Naive thymus-derived CD4-positive, alpha-beta T cell (primary cell): Measurements from ENCODE around the gene ANKK1. TPM values are rescaled to one million over a fixed set of nuclear protein-coding genes. Genes with fewer than 3 reads are reported as not detected.

Source experiments
- ATAC-seq: fragments of 150-1000 bp; cut with Tn5 transposase; 2 replicates; pipeline ENCODE4 v1.10.0; 2021; ENCODE audit warnings: mild to moderate bottlenecking, moderate library complexity
- CTCF ChIA-PET: fragments of 350-600 bp; sonication (Branson Sonifier 250); formaldehyde crosslinking; loops from one replicate; lab custom pipeline; 2021; ENCODE audit warnings: antibody characterized with exemption; lab: Charles Lee
- POLR2A ChIA-PET: fragments of 350-600 bp; sonication (Branson Sonifier 250); formaldehyde crosslinking; loops from one replicate; lab custom pipeline; 2021; ENCODE audit warnings: antibody characterized with exemption, inconsistent platforms; lab: Charles Lee
- DNase-seq, 9 donors: peaks; one replicate each; pipeline versions ENCODE4 v3.0.0 to v3.0.0-alpha.2; 2020 to 2022; ENCODE audit warnings: mixed read lengths in 1 of 9
- H3K27ac ChIP-seq: one replicate; pipeline ENCODE4 v1.7.0; 2013; ENCODE audit warnings: mild to moderate bottlenecking, low read depth, low read length, moderate library complexity
- H3K27me3 ChIP-seq, 2 donors: one replicate each; pipeline ENCODE4 v1.7.0; 2013; ENCODE audit warnings: low read length in 2 of 2, mild to moderate bottlenecking in 2 of 2, moderate library complexity in 2 of 2; ENCODE audit not compliant: control insufficient read depth in 2 of 2, insufficient read depth in 2 of 2
- H3K36me3 ChIP-seq, 3 experiments: 1 replicate in 2 of 3; 2 replicates in 1 of 3; pipeline ENCODE4 v1.7.0; 2013; ENCODE audit warnings: low read length in 3 of 3, mild to moderate bottlenecking in 3 of 3, moderate library complexity in 1 of 3; ENCODE audit not compliant: insufficient read depth in 3 of 3, control insufficient read depth in 2 of 3
- H3K4me1 ChIP-seq, 2 donors: one replicate each; pipeline ENCODE4 v1.7.0; 2013; ENCODE audit warnings: low read length in 2 of 2, mild to moderate bottlenecking in 2 of 2, moderate library complexity in 1 of 2; ENCODE audit not compliant: control insufficient read depth in 2 of 2, insufficient read depth in 2 of 2
- H3K4me3 ChIP-seq: 2 replicates; pipeline ENCODE4 v1.7.0; 2013; ENCODE audit warnings: mild to moderate bottlenecking, low read length
- H3K9me3 ChIP-seq, 3 experiments: 1 replicate in 2 of 3; 2 replicates in 1 of 3; pipeline ENCODE4 v1.7.0; 2013; ENCODE audit warnings: low read length in 3 of 3; ENCODE audit not compliant: control insufficient read depth in 2 of 3
- H3K27ac Mint-ChIP-seq, 9 donors: one replicate each; pipeline ENCODE4 v1.8.0; 2020 to 2022; ENCODE audit warnings: mixed read lengths in 9 of 9, mild to moderate bottlenecking in 8 of 9, moderate library complexity in 5 of 9, inconsistent platforms in 2 of 9
- H3K27me3 Mint-ChIP-seq, 5 donors: one replicate each; pipeline ENCODE4 v1.8.0; 2021 to 2022; ENCODE audit warnings: mixed read lengths in 5 of 5, mild to moderate bottlenecking in 1 of 5
- H3K36me3 Mint-ChIP-seq, 5 donors: one replicate each; pipeline ENCODE4 v1.8.0; 2020 to 2022; ENCODE audit warnings: mixed read lengths in 5 of 5, mild to moderate bottlenecking in 3 of 5, inconsistent platforms in 1 of 5
- H3K4me1 Mint-ChIP-seq, 7 donors: one replicate each; pipeline ENCODE4 v1.8.0; 2020 to 2022; ENCODE audit warnings: mixed read lengths in 7 of 7, mild to moderate bottlenecking in 3 of 7, inconsistent platforms in 1 of 7
- H3K4me3 Mint-ChIP-seq, 10 donors: one replicate each; pipeline ENCODE4 v1.8.0; 2020 to 2022; ENCODE audit warnings: mild to moderate bottlenecking in 10 of 10, mixed read lengths in 10 of 10, moderate library complexity in 6 of 10, inconsistent platforms in 2 of 10
- H3K9me3 Mint-ChIP-seq, 11 donors: one replicate each; pipeline ENCODE4 v1.8.0; 2020 to 2022; ENCODE audit warnings: mixed read lengths in 11 of 11, mild to moderate bottlenecking in 4 of 11, inconsistent platforms in 1 of 11, moderate library complexity in 1 of 11
- intact Hi-C, 2 donors: fragments of 100-400 bp; cut with micrococcal nuclease; formaldehyde crosslinking; loops; one replicate each; pipeline ENCODE4 v1.15.1; 2023
- polyA plus RNA-seq, 2 donors: library from polyadenylated mRNA; unstranded; fragments of 300-500 nt; fragmentation: Illumina TruSeq; gene quantifications; one replicate each; pipeline ENCODE4 v1.2.3, GENCODE V29; 2021
- total RNA-seq, 6 experiments: library from RNA in 5 of 6; stranded (reverse) in 5 of 6; gene quantifications; 1 replicate in 5 of 6; 2 replicates in 1 of 6; pipeline ENCODE4 v1.2.3 and lab custom pipeline; 2021 to 2026

The ANKK1 gene
- total and polyA plus RNA-seq, 7 experiments from 2014 or later, result 0.24 to 4.2 (median 3.0) TPM; not detected in 1

GRCh38 chr11:113426686-113427085 is 39.1 kb downstream of the ANKK1 start:
- H3K4me3 Mint-ChIP-seq, result no peak overlapping the region
- CTCF ChIA-PET, result no interaction called here
- H3K9me3 Mint-ChIP-seq, result no peaks in the 10 kb centered on the region
- Histone ChIP-seq H3K36me3 (no peaks in the 10 kb centered on the region), H3K4me3 (no peak overlapping the region), H3K27me3 (no peaks in the 10 kb centered on the region), H3K4me1 (no peaks in the 10 kb centered on the region), H3K27ac (no peak overlapping the region), H3K9me3 (no peaks in the 10 kb centered on the region)
- H3K36me3 Mint-ChIP-seq, result no peaks in the 10 kb centered on the region
- H3K4me1 Mint-ChIP-seq, result no peaks in the 10 kb centered on the region
- POLR2A ChIA-PET, result no interaction called here
- DNase-seq (no peak), ATAC-seq (no peak)
- no peak overlapping the region for H3K27ac Mint-ChIP-seq
- H3K27me3 Mint-ChIP-seq, result no peaks in the 10 kb centered on the region
- intact Hi-C loops, result no loop called here

GRCh38 chr11:113431746-113432145 is 44.2 kb downstream of the ANKK1 start:
- H3K4me3 ChIP-seq, result no peak overlapping the region
- H3K27me3 Mint-ChIP-seq, result peaks cover 0 to 6% (median 0%) of the 10 kb centered on the region in 5 donors
- no peak overlapping the region for H3K27ac ChIP-seq
- H3K27ac Mint-ChIP-seq, result no peak overlapping the region
- no peaks in the 10 kb centered on the region for H3K36me3 ChIP-seq
- H3K9me3 Mint-ChIP-seq, result no peaks in the 10 kb centered on the region
- intact Hi-C loops, result no loop called here
- no peaks in the 10 kb centered on the region for H3K27me3 ChIP-seq
- ChIA-PET POLR2A (no interaction called here), CTCF (no interaction called here)
- no peaks in the 10 kb centered on the region for H3K9me3 ChIP-seq
- H3K4me3 Mint-ChIP-seq, result no peak overlapping the region
- no peaks in the 10 kb centered on the region for H3K36me3 Mint-ChIP-seq
- no peak for DNase-seq
- H3K4me1 Mint-ChIP-seq, result peaks cover 0 to 1% (median 0%) of the 10 kb centered on the region in 7 donors
- ATAC-seq, result no peak
- no peaks in the 10 kb centered on the region for H3K4me1 ChIP-seq

- Mint-ChIP-seq H3K27ac (no peak overlapping the region), H3K36me3 (no peaks in the 10 kb centered on the region), H3K9me3 (no peaks in the 10 kb centered on the region), H3K27me3 (peaks cover under 1 to 11% (median 4%) of the 10 kb centered on the region in 5 donors), H3K4me3 (no peak overlapping the region), H3K4me1 (peaks cover 0 to 1% (median 0%) of the 10 kb centered on the region in 7 donors)
- Histone ChIP-seq H3K4me3 (no peak overlapping the region), H3K27me3 (no peaks in the 10 kb centered on the region), H3K4me1 (no peaks in the 10 kb centered on the region), H3K36me3 (no peaks in the 10 kb centered on the region), H3K27ac (no peak overlapping the region), H3K9me3 (no peaks in the 10 kb centered on the region)
- ChIA-PET POLR2A (no interaction called here), CTCF (no interaction called here)
- DNase-seq, result no peak
- no peak for ATAC-seq
- intact Hi-C loops, result no loop called here
These were observed 47.8 kb downstream of the ANKK1 start for GRCh38 chr11:113435190-113435968.

GRCh38 chr11:113436672-113437252 is 49.2 kb downstream of the ANKK1 start:
- Histone ChIP-seq H3K9me3 (no peaks in the 10 kb centered on the region), H3K36me3 (no peaks in the 10 kb centered on the region), H3K4me3 (no peak overlapping the region), H3K27ac (no peak overlapping the region), H3K27me3 (no peaks in the 10 kb centered on the region), H3K4me1 (no peaks in the 10 kb centered on the region)
- no peak overlapping the region for H3K4me3 Mint-ChIP-seq
- DNase-seq, result no peak
- peaks cover 0 to 1% (median 0%) of the 10 kb centered on the region in 7 donors for H3K4me1 Mint-ChIP-seq
- H3K27ac Mint-ChIP-seq, result peak overlapping the region in 1 of 9 donors; percentile 32
- H3K36me3 Mint-ChIP-seq, result no peaks in the 10 kb centered on the region
- H3K9me3 Mint-ChIP-seq, result no peaks in the 10 kb centered on the region
- intact Hi-C loops, result no loop called here
- no peak for ATAC-seq
- CTCF ChIA-PET, result no interaction called here
- H3K27me3 Mint-ChIP-seq, result peaks cover 6 to 15% (median 9%) of the 10 kb centered on the region in 5 donors
- POLR2A ChIA-PET, result no interaction called here

GRCh38 chr11:113440816-113441215 is 53.2 kb downstream of the ANKK1 start:
- Mint-ChIP-seq H3K9me3 (no peaks in the 10 kb centered on the region), H3K27ac (no peak overlapping the region), H3K4me3 (no peak overlapping the region), H3K36me3 (no peaks in the 10 kb centered on the region), H3K4me1 (peaks cover 0 to 1% (median 0%) of the 10 kb centered on the region in 7 donors), H3K27me3 (peaks cover 9 to 24% (median 15%) of the 10 kb centered on the region in 5 donors)
- Histone ChIP-seq H3K9me3 (no peaks in the 10 kb centered on the region), H3K36me3 (no peaks in the 10 kb centered on the region), H3K4me1 (no peaks in the 10 kb centered on the region), H3K27me3 (no peaks in the 10 kb centered on the region), H3K27ac (no peak overlapping the region), H3K4me3 (no peak overlapping the region)
- ATAC-seq, result no peak
- intact Hi-C loops, result no loop called here
- POLR2A ChIA-PET, result no interaction called here
- DNase-seq, result no peak
- CTCF ChIA-PET, result no interaction called here

GRCh38 chr11:113444502-113445123 is 57.0 kb downstream of the ANKK1 start:
- DNase-seq (no peak), ATAC-seq (no peak)
- ChIA-PET POLR2A (no interaction called here), CTCF (no interaction called here)
- Mint-ChIP-seq H3K27ac (no peak overlapping the region), H3K9me3 (no peaks in the 10 kb centered on the region), H3K36me3 (no peaks in the 10 kb centered on the region), H3K4me3 (no peak overlapping the region), H3K4me1 (peaks cover 0 to 6% (median 0%) of the 10 kb centered on the region in 7 donors), H3K27me3 (peaks cover 14 to 27% (median 20%) of the 10 kb centered on the region in 5 donors)
- Histone ChIP-seq H3K36me3 (no peaks in the 10 kb centered on the region), H3K27me3 (no peaks in the 10 kb centered on the region), H3K4me3 (no peak overlapping the region), H3K4me1 (no peaks in the 10 kb centered on the region), H3K27ac (no peak overlapping the region), H3K9me3 (no peaks in the 10 kb centered on the region)
- intact Hi-C loops, result no loop called here
